Measurements from ENCODE around the gene TMEM214.

TMEM214 gene

DNA sequence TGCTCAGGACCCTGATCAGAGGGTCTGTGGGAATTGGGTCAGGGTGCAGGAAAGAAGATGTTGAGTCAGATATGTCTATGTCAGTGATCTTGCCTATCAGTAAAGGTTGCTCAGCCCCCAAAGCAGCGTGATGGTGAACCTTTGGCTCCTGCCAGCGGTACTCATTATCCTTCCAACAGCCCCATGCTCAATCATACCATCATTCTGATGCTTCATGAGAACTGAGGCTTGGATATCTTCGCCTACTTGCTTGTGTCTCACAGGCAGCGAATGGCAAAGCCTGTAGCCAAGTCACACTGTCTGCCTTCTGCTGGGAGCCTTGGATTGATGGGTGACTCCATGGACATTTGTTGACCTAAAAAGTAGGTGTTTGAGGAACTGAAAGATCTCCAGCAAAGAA is 19.0 kb upstream of the TMEM214 start:
- no peak for DNase-seq

DNA sequence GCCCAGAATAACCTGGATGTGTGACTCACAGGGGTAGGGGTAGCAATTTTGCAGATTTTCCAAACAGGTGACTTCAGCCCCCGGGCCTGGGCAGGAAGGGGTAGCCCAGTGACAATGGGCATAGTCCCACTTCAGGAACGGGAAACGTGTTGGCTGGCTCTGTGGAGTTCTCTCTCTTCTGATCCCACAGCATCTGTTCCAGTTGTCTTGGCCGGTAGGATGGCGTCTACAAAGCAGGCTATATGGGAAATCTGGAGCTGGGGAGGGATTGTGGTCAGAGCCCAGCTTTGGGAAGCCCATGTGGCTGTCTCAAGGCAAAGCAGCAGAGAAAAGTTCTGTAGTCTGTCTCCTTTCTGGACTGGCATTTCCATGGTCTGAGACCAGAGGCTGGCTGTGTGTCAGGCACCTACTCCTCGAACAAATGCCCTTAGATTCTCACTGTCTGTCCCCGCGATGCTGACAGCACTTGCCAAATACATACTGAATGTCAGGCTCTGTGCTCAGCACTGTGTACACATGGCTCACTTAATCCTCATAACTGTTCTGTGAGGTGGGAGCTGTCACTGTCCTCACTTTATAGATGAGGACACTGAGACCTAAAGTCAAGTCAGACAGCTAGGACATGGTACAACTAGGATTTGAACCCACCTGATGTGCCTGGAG is 17.9 kb upstream of the TMEM214 start:
- DNase-seq: no peak

DNA sequence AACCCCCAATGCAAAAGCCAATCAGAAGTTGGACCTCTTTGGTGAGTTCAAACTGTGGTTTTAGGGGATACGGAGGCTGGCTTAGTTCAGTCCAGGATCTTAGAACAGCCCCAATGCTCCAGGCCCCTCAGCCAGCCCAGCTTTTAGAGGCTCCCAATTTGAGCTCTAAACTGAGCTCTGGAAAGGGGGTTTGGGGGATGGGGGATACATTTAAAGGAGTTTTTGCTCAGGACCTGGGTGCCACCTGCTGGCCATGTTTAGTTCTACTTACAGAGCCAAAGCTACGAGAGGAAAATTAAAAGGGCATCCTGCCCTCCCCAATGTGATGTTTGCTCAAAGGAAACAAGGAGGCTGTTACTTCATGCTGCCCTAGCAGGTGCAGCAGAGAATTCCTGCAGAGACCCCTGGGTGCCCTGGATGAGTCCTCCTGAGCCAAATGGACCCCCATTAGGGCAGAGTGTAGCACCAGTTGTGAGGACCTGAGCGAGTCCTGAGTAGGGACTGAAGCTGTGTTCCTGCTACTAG is 15.9 kb upstream of the TMEM214 start:
- peak; percentile 17 for DNase-seq

- no peak for DNase-seq
Observed at GRCh38 chr2:27018142-27018541, 14.6 kb upstream of the TMEM214 start.

- DNase-seq: no peak
Observed at GRCh38 chr2:27019459-27019858, 13.3 kb upstream of the TMEM214 start.

GRCh38 chr2:27019931-27020855 is 12.6 kb upstream of the TMEM214 start:
- DNase-seq: no peak

GRCh38 chr2:27021253-27022049 is 11.3 kb upstream of the TMEM214 start:
- peak; percentile 19 for DNase-seq

- DNase-seq: no peak
Observed at GRCh38 chr2:27023740-27024139, 9.0 kb upstream of the TMEM214 start.

DNA sequence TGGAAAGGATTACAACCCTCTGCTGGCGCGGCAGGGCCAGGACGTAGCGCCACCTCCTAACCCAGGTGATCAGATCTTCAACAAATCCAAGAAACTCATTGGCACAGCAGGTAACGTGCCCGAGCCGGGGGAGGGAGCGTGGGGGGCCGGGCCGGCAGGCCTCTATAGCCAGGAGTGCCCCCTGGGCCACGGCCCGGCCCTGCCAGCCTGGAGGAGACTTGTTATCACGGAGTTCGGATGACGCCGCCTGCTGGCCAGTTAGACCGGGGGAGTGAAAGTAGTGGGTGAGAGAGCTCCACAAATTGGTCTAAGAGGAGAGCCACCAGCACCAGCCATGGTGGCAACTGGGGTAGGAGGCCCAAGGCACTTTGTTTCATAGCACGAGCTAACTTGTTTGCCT is 8.6 kb upstream of the TMEM214 start:
- no peak for DNase-seq

DNA sequence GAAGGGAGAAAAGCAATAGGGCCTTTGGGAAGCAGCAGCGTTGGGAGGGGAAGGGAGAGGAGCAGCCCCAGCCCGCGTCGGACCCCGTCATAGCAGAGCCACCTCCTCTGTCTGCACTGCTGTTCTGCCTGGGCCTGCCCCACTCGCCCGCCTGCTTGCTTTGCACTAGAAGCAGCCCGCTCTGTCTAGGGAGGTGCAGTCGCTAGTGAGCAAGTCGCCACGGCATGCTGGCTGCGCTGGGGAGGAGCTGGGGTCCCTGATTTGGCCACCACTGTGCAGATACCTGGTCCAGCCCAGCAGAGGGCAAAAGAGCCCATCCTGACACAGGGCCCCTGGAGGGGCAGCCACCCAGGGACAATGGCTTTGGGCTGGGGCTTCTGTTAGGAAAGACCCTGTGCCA is 8.0 kb upstream of the TMEM214 start:
- DNase-seq: no peak

DNA sequence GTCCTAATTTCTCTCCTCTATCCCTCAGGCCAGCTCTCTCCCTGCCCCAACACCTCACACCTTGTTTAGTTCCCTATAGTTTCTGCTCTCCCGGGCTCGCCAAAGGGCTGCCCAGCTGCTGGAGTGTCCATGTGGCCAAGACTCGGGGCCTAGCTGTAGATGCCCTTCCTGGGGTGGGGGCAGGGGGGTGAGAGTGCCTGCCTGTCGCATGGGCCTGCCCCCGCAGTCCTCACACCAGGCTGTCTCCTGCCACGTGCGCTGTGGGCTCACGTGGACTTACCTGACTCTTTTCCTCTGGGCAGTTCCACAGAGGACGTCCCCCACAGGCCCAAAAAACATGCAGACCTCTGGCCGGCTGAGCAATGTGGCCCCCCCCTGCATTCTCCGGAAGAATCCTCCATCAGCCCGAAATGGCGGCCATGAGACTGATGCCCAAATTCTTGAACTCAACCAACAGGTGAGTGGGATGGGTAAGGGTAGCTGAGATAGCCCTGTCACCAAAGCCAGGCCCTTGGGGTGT is 7.4 kb upstream of the TMEM214 start:
- no peak for DNase-seq

- DNase-seq: no peak
Observed at GRCh38 chr2:27025861-27026851, 6.6 kb upstream of the TMEM214 start.

DNA sequence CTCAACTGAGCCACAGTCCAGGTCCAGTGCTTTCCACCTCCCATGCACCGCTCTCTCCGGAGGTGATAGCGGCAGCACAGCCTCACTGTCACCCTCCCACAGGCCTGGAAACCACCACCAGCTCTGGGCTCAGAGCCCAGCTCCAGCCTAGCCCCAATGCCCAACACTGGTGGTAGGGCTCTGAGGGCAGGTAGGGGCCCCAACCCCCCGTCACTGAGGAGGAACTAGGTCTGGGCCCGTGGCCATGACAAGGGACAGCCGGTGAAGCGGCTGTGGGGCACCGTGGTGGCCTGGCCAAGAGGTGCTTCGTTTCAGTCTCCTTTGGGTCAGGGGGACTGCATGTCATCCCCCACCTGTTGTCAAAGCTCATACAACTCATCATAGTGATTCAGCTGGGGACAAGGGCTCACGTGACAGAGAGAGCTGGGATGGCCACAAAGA is 5.5 kb upstream of the TMEM214 start:
- DNase-seq: no peak

DNA sequence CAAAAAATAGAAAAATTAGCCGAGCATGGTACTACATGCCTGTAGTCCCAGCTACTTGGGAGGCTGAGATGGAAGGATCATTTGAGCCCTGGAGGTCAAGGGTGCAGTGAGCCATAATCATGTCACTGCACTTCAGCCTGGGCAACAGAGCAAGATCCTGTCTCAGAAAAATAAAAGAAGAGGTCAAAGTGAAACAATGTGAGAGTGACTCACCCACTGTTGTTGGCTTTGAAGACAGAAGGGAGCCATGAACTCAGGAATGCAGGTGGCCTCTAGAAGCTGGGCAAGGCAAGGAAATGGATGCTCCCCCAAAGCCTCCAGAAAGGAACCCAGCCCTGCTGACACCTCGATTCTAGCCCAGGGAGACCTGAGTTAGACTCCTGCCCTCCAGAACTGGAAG is 3.7 kb upstream of the TMEM214 start:
- no peak for DNase-seq

DNA sequence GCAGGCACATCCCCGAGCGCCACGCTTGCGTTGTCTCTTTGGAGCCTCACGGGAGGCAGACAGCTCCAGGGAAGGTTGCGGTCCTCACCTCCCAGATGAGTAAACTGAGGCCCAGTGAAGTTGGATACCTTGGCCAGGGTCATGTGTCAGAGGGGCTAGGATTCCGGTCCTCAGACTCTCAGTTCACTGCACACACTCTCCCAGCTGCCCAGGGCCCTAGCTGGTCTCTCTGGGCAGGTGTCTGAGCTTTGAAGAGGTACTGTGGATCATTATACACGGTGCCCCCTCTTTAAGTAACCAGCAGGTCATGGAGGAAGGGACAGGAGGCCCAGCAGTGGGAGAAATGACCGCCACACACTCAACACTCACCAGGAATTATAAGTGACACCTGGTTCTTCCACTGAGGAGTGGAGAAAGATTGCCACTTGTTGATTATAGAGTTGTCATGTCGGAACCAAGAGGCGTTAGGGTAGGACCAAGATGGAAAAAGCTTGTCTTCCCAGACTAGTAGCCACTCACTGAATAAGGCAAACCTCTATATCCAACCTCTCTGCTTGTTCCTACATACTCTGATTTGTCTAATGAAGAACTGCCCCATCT is 588 bp downstream of the TMEM214 start:
- DNase-seq: no peak

- DNase-seq: no peak
Observed at GRCh38 chr2:27038012-27038411, 5.2 kb downstream of the TMEM214 start.

GRCh38 chr2:27038631-27039339 is 6.0 kb downstream of the TMEM214 start:
- DNase-seq: no peak

GRCh38 chr2:27039426-27039825 is 6.7 kb downstream of the TMEM214 start:
- DNase-seq: no peak

DNA sequence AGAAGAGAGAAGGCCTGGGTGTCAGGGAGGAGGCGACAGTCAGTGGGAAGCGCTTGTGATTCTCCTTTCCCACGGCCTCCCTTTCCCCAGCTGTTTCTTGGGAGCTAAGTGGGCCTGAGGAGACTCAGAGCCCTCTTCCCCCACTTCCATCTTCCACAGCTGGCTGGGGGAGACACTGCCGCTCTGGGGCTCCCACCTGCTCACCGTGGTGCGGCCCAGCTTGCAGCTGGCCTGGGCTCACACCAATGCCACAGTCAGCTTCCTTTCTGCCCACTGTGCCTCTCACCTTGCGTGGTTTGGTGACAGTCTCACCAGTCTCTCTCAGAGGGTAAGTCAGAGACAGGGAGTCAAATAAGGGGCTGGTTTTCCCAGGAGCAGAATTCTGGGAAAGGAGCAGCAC is 7.1 kb downstream of the TMEM214 start:
- DNase-seq: no peak

DNA sequence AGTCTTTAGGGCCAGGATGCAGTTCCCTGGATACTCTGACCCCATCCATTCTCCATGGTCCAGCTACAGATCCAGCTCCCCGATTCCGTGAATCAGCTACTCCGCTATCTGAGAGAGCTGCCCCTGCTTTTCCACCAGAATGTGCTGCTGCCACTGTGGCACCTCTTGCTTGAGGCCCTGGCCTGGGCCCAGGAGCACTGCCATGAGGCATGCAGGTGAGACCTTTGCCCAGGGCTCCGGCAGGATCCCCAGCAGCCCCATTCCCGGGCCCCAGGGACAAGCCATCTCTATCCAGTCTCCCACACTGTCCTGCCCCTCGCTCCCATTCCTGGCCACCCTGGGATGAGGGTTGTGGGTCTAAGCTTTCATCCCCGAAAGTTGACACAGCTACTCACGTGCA is 7.5 kb downstream of the TMEM214 start:
- DNase-seq: no peak

GRCh38 chr2:27041752-27042151 is 9.0 kb downstream of the TMEM214 start:
- peak; percentile 66 for DNase-seq

Data from kidney glomerular epithelial cell (primary cell).